ENCODE data around the gene AJAP1. TPM values are rescaled to one million over a fixed set of nuclear protein-coding genes. Genes with fewer than 3 reads are reported as not detected.

AJAP1 gene
- total and polyA plus RNA-seq, 2 experiments from 2014 or later: not detected

DNA sequence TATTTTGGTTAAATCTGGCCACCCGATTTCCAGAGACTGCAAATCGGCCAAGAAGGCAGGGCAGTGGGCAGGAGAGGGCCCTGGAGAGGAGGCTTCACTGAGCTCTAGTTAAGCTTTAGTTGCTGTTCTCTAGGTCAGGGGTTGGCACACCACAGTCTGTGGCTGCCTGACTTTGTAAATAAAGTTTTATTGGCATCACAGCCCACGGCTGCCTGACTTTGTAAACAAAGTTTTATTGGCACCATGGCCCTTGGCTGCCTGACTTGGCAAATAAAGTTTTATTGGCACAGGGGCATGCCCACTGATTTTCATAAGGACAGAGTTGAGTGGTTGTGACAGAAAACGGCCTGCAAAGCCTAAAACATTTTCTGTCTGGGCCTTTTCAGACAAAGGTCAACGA, 19.7 kb downstream of the AJAP1 start:
- H3K4me3 Mint-ChIP-seq: no peak overlapping the region
- H3F3A ChIP-seq (replicated peaks; ENCODE audit: low read depth): no peaks in the 10 kb centered on the region
- no peaks in the 10 kb centered on the region for H3K27me3 ChIP-seq (ENCODE audit: insufficient read depth)
- H3K27ac ChIP-seq (ENCODE audit: low read depth): no peak overlapping the region
- TF ChIP-seq POLR2AphosphoS5 (IDR thresholded peaks at IDR 0.05; ENCODE audit: low read depth) (no peak), STAT1 (IDR thresholded peaks at IDR 0.05; ENCODE audit: unreplicated experiment) (no peak), CREB1 (CRISPR knock-in tag; IDR thresholded peaks at IDR 0.05; ENCODE audit: low read depth) (no peak), EZH2phosphoT487 (IDR thresholded peaks at IDR 0.05; ENCODE audit: unreplicated experiment) (no peak), ZNF331 (CRISPR knock-in tag; IDR thresholded peaks at IDR 0.05; ENCODE audit: low read depth) (no peak), JUNB (IDR thresholded peaks at IDR 0.05; ENCODE audit: unreplicated experiment) (no peak), ZNF114 (CRISPR knock-in tag; IDR thresholded peaks at IDR 0.05) (no peak), NANOG (IDR thresholded peaks at IDR 0.05; ENCODE audit: borderline replicate concordance) (no peak), EZH2 (IDR thresholded peaks at IDR 0.05; ENCODE audit: low read depth, unreplicated experiment) (no peak)
- TF ChIP-seq, protein P1, sequence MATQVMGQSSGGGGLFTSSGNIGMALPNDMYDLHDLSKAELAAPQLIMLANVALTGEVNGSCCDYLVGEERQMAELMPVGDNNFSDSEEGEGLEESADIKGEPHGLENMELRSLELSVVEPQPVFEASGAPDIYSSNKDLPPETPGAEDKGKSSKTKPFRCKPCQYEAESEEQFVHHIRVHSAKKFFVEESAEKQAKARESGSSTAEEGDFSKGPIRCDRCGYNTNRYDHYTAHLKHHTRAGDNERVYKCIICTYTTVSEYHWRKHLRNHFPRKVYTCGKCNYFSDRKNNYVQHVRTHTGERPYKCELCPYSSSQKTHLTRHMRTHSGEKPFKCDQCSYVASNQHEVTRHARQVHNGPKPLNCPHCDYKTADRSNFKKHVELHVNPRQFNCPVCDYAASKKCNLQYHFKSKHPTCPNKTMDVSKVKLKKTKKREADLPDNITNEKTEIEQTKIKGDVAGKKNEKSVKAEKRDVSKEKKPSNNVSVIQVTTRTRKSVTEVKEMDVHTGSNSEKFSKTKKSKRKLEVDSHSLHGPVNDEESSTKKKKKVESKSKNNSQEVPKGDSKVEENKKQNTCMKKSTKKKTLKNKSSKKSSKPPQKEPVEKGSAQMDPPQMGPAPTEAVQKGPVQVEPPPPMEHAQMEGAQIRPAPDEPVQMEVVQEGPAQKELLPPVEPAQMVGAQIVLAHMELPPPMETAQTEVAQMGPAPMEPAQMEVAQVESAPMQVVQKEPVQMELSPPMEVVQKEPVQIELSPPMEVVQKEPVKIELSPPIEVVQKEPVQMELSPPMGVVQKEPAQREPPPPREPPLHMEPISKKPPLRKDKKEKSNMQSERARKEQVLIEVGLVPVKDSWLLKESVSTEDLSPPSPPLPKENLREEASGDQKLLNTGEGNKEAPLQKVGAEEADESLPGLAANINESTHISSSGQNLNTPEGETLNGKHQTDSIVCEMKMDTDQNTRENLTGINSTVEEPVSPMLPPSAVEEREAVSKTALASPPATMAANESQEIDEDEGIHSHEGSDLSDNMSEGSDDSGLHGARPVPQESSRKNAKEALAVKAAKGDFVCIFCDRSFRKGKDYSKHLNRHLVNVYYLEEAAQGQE (IDR thresholded peaks at IDR 0.05; ENCODE audit: unreplicated experiment): no peak
- TF ChIP-seq, protein P2, sequence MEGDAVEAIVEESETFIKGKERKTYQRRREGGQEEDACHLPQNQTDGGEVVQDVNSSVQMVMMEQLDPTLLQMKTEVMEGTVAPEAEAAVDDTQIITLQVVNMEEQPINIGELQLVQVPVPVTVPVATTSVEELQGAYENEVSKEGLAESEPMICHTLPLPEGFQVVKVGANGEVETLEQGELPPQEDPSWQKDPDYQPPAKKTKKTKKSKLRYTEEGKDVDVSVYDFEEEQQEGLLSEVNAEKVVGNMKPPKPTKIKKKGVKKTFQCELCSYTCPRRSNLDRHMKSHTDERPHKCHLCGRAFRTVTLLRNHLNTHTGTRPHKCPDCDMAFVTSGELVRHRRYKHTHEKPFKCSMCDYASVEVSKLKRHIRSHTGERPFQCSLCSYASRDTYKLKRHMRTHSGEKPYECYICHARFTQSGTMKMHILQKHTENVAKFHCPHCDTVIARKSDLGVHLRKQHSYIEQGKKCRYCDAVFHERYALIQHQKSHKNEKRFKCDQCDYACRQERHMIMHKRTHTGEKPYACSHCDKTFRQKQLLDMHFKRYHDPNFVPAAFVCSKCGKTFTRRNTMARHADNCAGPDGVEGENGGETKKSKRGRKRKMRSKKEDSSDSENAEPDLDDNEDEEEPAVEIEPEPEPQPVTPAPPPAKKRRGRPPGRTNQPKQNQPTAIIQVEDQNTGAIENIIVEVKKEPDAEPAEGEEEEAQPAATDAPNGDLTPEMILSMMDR (conservative IDR thresholded peaks at IDR 0.05; ENCODE audit: low read depth in 2 of 2): no peak
- TF ChIP-seq, protein P3, sequence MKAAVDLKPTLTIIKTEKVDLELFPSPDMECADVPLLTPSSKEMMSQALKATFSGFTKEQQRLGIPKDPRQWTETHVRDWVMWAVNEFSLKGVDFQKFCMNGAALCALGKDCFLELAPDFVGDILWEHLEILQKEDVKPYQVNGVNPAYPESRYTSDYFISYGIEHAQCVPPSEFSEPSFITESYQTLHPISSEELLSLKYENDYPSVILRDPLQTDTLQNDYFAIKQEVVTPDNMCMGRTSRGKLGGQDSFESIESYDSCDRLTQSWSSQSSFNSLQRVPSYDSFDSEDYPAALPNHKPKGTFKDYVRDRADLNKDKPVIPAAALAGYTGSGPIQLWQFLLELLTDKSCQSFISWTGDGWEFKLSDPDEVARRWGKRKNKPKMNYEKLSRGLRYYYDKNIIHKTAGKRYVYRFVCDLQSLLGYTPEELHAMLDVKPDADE (IDR thresholded peaks at IDR 0.05): no peak
- TF ChIP-seq, protein P4, sequence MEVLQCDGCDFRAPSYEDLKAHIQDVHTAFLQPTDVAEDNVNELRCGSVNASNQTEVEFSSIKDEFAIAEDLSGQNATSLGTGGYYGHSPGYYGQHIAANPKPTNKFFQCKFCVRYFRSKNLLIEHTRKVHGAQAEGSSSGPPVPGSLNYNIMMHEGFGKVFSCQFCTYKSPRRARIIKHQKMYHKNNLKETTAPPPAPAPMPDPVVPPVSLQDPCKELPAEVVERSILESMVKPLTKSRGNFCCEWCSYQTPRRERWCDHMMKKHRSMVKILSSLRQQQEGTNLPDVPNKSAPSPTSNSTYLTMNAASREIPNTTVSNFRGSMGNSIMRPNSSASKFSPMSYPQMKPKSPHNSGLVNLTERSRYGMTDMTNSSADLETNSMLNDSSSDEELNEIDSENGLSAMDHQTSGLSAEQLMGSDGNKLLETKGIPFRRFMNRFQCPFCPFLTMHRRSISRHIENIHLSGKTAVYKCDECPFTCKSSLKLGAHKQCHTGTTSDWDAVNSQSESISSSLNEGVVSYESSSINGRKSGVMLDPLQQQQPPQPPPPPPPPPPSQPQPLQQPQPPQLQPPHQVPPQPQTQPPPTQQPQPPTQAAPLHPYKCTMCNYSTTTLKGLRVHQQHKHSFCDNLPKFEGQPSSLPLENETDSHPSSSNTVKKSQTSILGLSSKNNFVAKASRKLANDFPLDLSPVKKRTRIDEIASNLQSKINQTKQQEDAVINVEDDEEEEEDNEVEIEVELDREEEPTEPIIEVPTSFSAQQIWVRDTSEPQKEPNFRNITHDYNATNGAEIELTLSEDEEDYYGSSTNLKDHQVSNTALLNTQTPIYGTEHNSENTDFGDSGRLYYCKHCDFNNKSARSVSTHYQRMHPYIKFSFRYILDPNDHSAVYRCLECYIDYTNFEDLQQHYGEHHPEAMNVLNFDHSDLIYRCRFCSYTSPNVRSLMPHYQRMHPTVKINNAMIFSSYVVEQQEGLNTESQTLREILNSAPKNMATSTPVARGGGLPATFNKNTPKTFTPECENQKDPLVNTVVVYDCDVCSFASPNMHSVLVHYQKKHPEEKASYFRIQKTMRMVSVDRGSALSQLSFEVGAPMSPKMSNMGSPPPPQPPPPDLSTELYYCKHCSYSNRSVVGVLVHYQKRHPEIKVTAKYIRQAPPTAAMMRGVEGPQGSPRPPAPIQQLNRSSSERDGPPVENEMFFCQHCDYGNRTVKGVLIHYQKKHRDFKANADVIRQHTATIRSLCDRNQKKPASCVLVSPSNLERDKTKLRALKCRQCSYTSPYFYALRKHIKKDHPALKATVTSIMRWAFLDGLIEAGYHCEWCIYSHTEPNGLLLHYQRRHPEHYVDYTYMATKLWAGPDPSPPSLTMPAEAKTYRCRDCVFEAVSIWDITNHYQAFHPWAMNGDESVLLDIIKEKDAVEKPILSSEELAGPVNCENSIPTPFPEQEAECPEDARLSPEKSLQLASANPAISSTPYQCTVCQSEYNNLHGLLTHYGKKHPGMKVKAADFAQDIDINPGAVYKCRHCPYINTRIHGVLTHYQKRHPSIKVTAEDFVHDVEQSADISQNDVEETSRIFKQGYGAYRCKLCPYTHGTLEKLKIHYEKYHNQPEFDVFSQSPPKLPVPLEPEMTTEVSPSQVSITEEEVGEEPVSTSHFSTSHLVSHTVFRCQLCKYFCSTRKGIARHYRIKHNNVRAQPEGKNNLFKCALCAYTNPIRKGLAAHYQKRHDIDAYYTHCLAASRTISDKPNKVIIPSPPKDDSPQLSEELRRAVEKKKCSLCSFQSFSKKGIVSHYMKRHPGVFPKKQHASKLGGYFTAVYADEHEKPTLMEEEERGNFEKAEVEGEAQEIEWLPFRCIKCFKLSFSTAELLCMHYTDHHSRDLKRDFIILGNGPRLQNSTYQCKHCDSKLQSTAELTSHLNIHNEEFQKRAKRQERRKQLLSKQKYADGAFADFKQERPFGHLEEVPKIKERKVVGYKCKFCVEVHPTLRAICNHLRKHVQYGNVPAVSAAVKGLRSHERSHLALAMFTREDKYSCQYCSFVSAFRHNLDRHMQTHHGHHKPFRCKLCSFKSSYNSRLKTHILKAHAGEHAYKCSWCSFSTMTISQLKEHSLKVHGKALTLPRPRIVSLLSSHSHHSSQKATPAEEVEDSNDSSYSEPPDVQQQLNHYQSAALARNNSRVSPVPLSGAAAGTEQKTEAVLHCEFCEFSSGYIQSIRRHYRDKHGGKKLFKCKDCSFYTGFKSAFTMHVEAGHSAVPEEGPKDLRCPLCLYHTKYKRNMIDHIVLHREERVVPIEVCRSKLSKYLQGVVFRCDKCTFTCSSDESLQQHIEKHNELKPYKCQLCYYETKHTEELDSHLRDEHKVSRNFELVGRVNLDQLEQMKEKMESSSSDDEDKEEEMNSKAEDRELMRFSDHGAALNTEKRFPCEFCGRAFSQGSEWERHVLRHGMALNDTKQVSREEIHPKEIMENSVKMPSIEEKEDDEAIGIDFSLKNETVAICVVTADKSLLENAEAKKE (CRISPR knock-in tag; IDR thresholded peaks at IDR 0.05): no peak
- no peak for ATAC-seq
- no peaks in the 10 kb centered on the region for H4K20me1 ChIP-seq (replicated peaks; ENCODE audit: insufficient read depth)
- peaks cover 38% of the 10 kb centered on the region for H3K36me3 Mint-ChIP-seq (ENCODE audit: low read depth)
- no peak overlapping the region for H3K27ac Mint-ChIP-seq
- no peak overlapping the region for H3K4me2 ChIP-seq
- H3K4me1 Mint-ChIP-seq: no peaks in the 10 kb centered on the region
- DNase-seq (ENCODE audit: low spot score): no peak
- no peak overlapping the region for H2AFZ ChIP-seq
- no peak overlapping the region for H3K4me3 ChIP-seq
- no peaks in the 10 kb centered on the region for H3K9me2 ChIP-seq (ENCODE audit: insufficient read depth)
- peaks cover 18% of the 10 kb centered on the region for H3K9me3 Mint-ChIP-seq
- H3K4me1 ChIP-seq (ENCODE audit: insufficient read depth): no peaks in the 10 kb centered on the region
- H3K36me3 ChIP-seq (ENCODE audit: insufficient read depth): no peaks in the 10 kb centered on the region
- H3K27me3 Mint-ChIP-seq (ENCODE audit: insufficient read depth, low read depth, poor library complexity): peaks cover 6% of the 10 kb centered on the region
- H3K79me2 ChIP-seq (replicated peaks; ENCODE audit: insufficient read depth): no peaks in the 10 kb centered on the region

Measured in GM23338 (cell line).